Activated CD4-positive, alpha-beta T cell treated with anti-CD3 and anti-CD28 coated beads, Interleukin-2, amount 50 U/mL, for 48 hours (primary cell): ENCODE results near the gene DYRK2.

Experiments used
- DNase-seq, 2 experiments: peaks; one replicate each; pipeline ENCODE4 v3.0.0-alpha.2; 2020

DYRK2 gene

GRCh38 chr12:67646775-67647174, 1.8 kb upstream of the DYRK2 start:
- DNase-seq = no peak

DNA sequence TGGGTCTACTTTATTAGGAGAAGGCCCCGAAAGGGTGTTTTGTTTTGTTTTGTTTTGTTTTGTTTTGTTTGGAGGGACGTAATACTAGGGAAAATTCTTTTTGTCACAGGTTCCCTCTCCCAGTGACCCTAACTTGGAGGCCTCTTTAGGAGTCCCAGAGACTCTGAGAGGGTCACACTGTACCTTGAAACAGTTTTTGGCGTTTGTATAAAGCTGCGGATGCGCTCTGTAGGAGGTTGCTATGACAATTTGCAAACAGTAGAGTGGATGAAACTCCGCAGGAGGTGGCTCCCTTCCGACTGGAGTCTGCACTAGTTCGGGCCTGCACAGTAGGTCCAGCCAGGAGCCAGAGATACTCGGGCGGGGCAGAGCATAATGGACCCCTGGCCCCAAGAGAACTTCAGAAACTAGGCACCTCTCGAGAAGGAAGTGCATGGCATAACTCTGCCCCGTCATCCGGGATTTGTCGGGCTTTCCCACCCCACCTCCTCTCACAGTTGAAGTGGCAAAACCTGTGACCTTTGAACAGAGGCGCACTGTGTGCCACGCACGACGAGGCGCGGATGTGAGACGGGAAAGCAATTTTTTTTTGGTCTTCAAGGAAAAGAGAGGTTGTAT, 1.3 kb upstream of the DYRK2 start:
- peak in 1 of 2 experiments; percentile 23 for DNase-seq

GRCh38 chr12:67647799-67648520, 585 bp upstream of the DYRK2 start:
- DNase-seq = peak; percentile 37 to 42

DNA sequence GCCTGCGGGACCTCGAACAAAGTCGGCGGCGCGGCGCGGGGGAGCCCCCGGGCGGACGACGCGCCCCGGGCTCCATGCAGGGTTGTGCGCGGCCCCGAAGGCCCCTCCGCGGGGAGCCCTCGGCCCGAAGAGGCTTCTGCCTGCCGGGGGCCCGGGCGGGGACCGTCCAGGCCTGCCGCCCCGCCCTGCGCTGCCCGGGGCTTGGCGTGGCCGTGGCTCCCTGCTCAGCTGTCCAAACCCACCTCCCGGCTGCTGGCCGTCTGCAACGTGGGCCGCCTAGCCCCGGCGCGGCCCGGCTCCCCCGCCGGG, 670 bp downstream of the DYRK2 start:
- DNase-seq = no peak

- DNase-seq = peak; percentile 39 to 43
Observed at GRCh38 chr12:67649570-67650387, 1.2 kb downstream of the DYRK2 start.

GRCh38 chr12:67650388-67651131, 2.0 kb downstream of the DYRK2 start:
- DNase-seq = peak; percentile 21 to 35

- peak in 1 of 2 experiments; percentile 30 for DNase-seq
Observed at GRCh38 chr12:67651132-67651695, 2.7 kb downstream of the DYRK2 start.

DNA sequence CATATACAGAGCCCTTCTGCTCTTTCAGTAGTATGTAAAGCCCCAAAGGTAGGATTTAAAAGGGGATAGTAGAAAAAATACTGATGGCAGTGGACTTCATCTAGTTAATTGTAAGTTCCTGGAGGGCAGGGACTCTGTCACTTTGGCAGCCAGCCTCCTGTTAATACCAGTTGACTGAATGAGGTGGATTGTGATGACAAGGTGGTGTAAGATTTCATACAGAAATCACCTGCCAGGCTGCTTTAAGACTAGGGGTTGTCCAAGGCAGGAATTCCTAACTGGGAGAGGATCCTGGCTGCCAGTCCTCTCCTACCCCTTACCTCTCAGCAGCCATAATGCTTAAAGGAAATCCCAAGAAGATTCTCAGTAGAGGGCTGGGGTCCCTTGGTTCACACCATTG, 7.3 kb downstream of the DYRK2 start:
- DNase-seq = no peak

- DNase-seq = no peak
Observed at GRCh38 chr12:67656251-67656650, 7.7 kb downstream of the DYRK2 start.

DNA sequence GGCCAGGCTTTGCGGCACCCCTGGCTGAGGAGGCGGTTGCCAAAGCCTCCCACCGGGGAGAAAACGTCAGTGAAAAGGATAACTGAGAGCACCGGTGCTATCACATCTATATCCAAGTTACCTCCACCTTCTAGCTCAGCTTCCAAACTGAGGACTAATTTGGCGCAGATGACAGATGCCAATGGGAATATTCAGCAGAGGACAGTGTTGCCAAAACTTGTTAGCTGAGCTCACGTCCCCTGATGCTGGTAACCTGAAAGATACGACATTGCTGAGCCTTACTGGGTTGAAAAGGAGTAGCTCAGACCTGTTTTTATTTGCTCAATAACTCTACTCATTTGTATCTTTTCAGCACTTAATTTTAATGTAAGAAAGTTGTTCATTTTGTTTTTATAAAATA, 9.9 kb downstream of the DYRK2 start:
- no peak for DNase-seq

DNA sequence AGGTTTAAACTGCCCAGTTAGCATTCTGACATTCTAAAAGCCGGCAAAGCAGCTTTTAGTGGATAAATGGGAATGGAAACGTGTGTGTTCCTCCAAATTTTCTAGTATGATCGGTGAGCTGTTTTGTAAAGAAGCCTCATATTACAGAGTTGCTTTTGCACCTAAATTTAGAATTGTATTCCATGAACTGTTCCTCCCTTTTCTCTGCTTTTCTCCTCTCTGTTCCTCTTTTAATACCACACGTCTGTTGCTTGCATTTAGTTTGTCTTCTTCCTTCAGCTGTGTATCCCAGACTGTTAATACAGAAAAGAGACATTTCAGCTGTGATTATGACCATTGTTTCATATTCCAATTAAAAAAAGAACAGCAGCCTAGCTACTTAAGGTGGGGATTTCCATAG, 10.7 kb downstream of the DYRK2 start:
- DNase-seq = no peak

DNA sequence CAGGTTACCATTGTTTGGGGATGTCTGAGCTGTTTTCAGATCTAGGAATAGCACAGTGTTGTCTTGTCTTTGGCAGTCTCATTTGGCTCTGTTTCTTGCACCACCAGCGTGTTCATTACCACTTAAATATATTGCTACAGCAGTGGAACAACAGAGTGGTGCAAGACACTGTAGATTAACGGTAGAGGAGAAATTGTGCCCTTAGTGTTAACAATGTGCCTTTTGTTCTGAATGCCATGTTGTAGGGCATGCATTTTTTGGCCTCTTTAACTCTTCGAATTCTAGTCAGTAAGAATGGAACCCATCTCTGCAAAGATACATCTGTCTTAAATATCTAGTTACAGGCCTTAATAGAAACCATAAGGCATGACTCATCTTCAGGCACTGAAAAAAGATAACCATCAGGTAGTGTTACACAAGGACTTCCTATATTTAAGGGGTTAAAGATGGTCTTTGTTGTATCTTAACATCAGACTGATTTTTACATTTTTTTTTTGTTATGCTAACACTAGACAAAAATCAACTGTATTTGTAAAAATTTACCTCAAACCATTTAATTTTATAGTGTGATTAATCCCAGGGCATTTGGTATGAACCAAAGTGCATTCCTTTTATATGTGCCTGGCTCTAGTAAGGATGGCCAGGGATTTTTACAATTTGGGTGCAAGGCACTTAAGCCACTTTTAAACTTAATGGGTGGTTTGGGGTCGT, 12.9 kb downstream of the DYRK2 start:
- no peak for DNase-seq

DNA sequence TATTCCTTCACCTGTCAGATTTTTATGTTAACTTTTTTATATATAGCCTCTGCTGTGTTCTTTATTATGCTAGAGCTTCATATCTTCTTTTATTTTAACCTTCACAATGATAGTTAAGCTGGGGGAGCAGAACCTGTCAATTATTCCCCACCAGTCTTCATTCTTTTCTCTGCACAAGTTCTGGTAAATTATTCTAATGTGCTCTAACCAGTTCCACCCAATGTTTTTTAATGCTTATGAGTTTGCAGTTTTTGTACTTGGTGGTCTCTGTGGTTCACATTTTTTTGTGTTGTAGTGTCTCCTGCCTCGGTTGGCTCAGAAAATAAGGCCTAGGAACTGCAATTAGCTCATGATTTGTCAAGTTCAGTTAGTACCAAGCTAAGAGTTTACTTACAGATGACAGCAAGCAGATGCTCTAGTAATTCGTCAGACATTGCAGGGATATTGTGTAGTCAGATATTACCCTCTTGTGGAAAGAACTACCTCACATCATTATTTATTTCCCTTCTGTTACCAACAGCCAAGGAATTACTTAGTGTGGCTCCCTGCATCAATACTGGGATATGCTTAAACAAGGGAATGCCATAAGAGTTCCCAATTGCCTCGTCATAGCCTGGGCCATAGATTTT, 14.5 kb downstream of the DYRK2 start:
- no peak for DNase-seq

GRCh38 chr12:67664171-67664570, 15.6 kb downstream of the DYRK2 start:
- DNase-seq = no peak

- no peak for DNase-seq
Observed at GRCh38 chr12:67665679-67666078, 17.1 kb downstream of the DYRK2 start.

DNA sequence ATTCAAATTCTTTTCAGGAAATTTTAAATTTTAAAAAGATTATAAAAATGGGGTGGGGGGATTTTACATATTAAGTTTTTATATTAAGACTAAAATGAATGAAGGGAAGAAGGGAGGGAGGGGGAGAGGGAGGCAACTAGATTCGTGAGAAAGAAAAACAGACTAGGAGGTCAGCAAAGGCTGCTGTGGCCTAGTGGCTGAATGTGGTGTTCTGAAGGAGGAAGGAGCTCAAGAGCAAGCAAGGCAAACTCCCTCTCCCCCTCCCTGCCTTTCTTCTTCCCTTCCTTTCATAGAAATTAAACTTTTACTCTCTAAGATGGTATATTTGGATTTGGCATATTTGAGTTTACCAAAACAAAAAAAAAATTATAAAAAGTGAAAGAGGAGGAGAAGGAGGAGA, 18.1 kb downstream of the DYRK2 start:
- DNase-seq = no peak

GRCh38 chr12:67667276-67668073, 18.9 kb downstream of the DYRK2 start:
- no peak for DNase-seq

- DNase-seq = no peak
Observed at GRCh38 chr12:67669217-67669933, 20.8 kb downstream of the DYRK2 start.

GRCh38 chr12:67669934-67670631, 21.5 kb downstream of the DYRK2 start:
- DNase-seq = no peak

DNA sequence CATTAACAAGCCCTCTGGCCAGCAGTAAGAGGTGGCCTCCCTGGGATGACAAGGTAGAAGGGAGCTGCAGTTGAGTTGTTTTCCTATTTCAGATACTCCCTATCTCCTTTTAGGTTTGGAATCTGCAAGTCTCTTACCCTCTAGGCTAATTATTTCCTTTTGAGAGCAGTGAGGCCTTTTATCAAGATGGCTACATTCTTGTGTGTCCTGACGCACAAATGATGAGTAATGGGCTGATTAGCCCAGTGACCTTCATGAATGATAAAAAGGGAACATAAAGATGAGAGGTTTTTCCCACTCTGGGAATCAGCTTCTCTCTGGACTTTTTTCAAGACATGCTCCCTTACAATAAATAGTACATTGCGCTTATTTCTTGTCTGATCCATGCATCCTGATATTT, 22.9 kb downstream of the DYRK2 start:
- no peak for DNase-seq
